GM18511 (cell line): ENCODE measurements around the gene PCP4L1.

Experiments used
- ATAC-seq: cut with Tn5 transposase; IDR thresholded peaks from one replicate; pipeline ENCODE4 v1.9.1; 2021; ENCODE audit warnings: mild to moderate bottlenecking, moderate library complexity; ENCODE audit not compliant: unreplicated experiment

Gene PCP4L1

DNA sequence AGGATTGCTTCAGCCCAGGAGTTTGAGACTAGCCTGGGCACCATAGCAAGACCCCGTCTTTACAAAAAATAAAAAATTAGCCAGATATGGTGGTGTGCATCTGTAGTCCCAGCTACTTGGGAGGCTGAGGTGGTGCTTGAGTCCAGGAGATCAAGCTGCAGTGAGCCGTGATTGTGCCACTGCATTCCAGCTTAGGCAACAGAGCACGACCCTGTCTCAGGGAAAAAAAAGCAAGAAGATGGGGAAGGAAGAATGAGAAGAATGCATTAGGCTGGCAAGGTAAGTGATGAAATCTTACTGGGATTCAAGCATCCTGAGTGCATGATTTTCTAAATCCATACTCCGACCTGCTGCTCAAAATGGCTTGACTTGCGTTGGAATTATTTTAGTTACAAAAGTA is 6.8 kb downstream of the PCP4L1 start:
- no peak for ATAC-seq

- no peak for ATAC-seq
Measured at GRCh38 chr1:161266202-161266601, 7.7 kb downstream of the PCP4L1 start.

DNA sequence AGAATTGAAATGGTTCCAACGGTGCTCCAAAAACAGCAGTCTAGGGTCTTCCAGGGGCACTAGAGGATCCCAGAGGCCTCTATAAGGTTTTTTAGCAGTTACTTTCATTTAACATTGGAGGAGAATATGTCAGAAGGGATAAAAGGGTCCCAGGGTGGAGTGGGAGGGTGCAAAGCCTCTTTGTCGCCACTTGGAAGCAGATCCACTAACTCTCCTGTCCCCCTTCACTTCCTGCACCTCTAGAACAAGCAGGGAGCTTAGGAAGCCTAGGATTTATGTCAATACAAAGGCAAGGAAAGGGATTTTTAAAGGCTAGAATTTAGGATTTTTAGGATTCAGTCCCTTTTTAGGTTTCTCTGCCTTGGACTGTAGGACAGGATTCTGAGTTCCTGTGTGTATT is 8.3 kb downstream of the PCP4L1 start:
- ATAC-seq: no peak

GRCh38 chr1:161267321-161267720 is 8.8 kb downstream of the PCP4L1 start:
- ATAC-seq: no peak

DNA sequence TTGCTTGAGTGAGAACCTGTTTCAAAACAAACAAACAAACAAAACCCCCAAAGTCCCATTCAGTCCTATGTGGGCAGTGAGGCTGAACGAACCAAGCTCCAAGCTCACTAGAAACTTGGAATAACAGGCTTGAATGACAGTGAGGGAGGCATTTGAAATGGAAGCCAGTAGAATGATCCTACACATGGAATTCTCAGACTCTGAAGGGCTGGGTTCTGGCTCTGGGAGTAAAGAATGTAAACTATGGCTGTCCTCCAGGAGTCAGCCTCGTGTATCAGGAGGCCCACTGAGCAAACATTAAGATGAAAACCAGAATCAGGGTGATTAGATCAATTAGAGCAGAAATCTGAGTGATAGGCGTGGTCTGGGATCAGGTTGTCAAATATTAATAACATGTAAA is 14.9 kb downstream of the PCP4L1 start:
- ATAC-seq: no peak

DNA sequence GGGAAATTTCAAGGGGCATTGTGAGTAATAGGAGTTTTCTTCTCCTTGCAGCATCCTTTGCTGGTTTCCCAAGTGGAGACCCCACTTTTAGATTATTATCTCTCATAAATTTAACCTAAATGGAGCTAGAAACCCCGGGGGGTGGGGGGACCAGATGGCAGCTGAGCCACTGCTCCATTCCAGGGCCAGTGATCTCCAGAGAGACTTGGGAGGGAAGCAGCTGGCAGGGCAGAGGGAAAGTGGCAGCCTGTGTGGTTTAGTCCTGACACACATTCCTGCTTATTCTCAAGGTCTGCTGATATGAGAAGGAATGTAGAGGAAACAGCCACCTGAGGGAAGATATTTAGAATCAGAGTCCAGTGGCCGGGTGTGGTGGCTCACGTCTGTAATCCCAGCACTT is 16.3 kb downstream of the PCP4L1 start:
- no peak for ATAC-seq

- ATAC-seq: no peak
Measured at GRCh38 chr1:161282991-161283390, 24.4 kb downstream of the PCP4L1 start.

DNA sequence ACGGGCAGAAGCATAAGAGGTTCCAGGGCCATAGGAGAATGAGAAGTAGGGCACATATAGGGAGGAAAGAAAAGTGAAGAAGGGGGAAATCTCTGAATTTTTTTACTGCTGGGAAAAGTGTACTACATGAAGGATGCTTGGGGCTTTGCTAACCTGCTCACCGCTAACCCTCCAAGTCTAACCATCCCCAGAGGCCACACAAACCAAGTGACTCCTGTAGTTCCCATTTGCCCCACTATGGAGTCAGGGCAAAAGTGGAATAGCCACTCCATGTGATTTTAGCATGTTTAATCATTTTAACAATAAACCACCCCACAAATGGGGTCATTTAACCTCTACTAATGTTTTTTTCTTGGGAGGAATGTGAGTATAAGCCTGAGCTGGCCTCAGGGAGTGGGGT is 26.6 kb downstream of the PCP4L1 start:
- no peak for ATAC-seq

GRCh38 chr1:161285521-161285920 is 27.0 kb downstream of the PCP4L1 start:
- ATAC-seq: no peak

DNA sequence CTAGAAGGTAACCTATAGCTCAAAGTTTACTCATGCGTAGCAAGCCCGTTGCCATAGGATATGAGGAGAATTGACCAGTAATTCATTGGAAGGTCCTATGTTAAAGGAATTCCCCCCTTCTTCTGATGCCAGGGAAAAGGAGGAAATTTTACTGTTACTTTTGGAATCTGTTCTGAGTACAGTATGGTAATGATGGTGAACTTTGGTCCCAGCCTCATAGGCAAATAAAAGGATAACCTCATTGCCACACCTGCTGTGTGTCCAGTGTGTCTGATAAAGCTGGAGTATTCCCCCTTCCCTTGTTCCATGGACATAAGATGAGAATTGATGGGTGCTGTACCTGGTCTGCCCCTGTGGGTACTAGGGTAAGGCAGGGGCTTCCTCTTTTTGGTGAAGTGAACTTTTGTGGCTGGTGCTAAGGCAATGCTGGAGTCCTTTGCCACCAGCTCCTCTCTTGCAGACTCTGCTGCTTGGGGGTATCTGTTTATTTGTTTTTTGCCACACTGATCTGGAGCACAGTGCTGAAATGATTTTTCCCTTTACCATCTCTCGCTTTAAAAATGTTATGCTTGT is 29.0 kb downstream of the PCP4L1 start:
- ATAC-seq: no peak

DNA sequence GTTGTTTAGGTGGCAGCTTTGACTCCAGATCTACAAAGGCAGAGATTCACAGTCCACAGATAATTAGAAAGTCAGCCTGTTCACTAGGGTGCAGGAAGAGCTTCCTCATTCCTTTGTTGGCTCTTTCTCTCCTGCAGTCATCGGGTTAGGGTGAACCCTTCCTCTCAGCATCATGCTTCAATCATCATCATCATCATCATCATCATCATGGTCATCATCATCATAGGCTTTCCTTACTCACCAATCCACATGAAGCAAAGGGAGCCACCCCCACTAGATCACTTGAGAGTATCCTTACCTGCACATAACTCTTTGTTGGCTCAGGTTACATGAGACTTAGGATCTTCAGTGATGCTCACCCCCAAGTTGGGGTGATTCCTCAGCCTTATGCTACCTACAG is 32.2 kb downstream of the PCP4L1 start:
- ATAC-seq: no peak

- ATAC-seq: no peak
Measured at GRCh38 chr1:161297415-161297814, 38.9 kb downstream of the PCP4L1 start.

DNA sequence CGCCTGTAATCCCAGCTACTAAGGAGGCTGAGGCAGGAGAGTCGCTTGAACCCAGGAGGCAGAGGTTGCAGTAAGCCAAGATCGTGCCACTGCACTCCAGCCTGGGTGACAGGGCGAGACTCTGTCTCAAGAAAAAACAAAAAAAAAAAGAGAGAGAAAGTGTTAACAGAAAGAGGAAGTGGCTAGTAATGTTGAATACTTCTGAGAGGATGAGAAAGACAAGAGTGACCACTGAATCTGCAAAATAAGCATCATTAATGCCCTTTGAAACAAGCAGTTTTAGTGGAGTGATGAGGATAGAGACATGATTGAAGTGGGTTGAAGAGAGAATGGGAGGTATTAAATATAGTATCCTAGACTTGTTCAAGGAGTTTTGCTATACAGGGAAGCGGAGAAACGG is 39.6 kb downstream of the PCP4L1 start:
- ATAC-seq: peak; percentile 55

GRCh38 chr1:161299347-161299746 is 40.8 kb downstream of the PCP4L1 start:
- no peak for ATAC-seq

DNA sequence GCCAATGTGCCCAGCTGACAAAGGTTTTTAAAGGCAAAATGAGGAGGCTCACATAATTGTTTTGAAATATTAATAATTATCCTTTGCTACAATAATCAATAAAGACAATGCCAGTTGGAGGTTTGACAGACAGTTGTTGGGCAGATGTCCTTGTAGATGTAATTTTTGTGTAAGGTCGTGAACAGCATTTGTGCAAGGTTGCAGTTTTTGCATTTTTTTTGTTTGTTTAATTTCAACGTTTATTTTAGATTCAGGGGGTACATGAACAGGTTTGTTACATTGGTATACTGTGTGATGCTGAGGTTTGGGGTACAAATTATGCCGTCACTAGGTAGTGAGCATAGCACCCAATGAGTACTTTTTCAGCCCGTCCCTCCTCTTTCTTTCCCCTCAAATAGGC is 41.9 kb downstream of the PCP4L1 start:
- ATAC-seq: no peak

DNA sequence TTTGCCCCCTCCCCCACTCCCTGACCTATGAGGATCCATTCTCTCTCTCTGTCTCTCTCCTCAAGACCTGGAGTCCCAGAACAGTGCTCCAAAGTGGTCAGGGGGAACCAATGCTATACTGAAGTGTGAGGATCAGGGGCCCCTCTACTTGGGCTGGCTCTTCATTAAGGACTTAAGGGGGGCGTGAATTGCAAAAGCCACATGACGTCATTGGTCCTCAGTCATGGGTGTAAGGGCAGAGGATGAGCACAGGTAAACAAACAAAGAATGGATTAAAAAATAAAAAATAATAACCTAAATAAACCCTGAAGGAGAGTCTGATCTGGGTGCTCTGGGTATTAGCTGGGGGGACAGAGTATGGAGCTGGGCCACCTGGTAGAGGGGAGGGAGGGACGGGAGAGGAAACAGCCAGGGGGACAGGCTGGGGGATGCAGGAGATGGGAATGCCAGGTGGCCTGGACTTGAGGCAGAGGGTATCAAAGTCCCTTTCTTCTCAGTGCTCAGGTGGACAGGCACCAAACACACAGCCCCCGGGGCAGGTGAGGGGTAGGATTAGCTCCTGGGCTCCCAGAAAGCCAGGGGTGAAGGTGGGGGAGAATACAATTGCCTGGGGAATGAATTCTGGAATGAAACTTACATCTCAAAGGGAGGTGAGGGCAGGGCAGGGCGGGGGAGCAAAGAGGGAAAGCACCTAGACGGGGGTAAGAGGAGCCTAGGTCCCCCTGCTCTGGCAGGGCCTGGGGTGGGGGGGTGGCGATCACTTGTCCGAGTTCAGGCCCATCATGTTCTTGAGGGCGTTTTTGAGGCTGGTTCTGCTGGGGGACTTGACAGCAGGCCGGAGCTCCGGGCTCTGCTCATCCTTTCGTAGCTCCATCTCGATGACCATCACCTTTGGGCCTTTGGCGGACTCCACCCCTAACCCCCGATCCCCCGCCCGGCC is 46.7 kb downstream of the PCP4L1 start:
- ATAC-seq: no peak

DNA sequence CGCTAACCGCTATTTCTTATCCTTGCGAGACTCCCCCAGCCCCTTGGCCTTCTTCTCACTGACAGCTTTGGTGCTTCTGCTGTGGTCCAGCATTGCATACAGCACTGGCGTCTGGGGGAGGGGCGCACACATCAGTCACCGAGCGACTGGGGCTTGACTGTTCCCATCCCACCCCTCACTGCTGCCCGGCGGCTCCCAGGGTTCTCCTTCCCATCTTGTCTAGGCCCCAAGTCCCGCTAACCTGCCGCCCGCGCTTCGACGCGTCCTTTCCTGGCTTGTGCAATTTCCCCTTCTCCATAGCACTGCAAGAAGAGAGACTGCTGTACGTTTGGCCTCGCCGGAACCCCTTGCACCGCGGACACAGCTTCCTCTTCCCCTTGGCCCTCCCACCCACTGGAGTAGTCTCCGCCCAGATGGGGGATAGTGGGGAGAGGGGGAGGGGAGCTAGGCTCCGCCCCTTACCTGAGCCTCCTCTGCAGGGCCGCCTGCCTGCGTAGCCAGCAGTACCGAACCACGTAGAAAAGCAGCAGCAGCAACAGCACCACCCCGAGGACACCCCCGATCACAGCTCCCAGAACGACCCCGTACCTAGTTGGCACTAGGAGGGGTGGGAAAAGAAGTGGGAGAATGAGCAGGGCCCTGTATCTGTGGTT is 47.4 kb downstream of the PCP4L1 start:
- ATAC-seq: peak; percentile 79

GRCh38 chr1:161307230-161307768 is 48.8 kb downstream of the PCP4L1 start:
- peak; percentile 46 for ATAC-seq

DNA sequence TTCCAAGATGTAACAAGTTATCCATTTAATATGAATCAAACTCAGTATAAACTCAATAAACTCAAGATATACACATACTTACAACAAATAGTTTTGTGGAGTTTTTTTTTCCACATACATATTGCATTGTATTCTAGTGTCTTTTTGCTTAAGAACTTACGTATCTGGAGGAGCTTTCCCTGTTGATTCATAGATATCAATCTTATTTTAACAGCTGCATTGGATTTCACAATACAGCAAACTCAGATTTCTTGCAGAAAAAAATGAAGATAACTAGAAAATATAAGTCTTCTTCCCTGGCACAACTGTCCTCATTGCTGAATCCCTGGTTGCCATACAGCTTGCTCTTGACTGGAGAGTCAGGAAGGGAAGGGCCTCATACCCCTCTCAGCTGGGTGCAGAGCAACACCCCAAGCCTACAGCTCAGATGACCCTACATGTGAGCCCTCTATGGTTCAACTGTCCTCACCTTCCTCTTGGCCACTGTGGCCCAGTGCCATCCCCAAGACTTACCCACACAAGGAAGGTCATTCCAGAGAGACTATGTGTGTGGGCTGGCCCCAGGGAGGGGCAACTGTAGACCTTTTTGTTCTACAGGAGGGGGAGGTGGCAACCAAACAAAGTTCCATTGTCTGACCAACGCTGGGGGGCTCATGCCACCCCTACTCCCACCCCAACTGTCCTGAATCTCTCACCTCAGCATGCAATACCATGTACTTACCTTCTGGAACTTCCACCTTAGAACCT is 49.5 kb downstream of the PCP4L1 start:
- ATAC-seq: no peak

- no peak for ATAC-seq
Measured at GRCh38 chr1:161309868-161310267, 51.3 kb downstream of the PCP4L1 start, which contains the start of gene MPZ. Gene MPZ, minus strand, starts transcription at chr1:161309968. Its CDS starts 63 bp downstream, at chr1:161309905.
